Activated naive CD4-positive, alpha-beta T cell treated with anti-CD3 and anti-CD28 coated beads, Interleukin-2, amount 50 U/mL, for 72 hours (primary cell): ENCODE results near the gene VRK3. TPM values are rescaled to one million over a fixed set of nuclear protein-coding genes. Genes with fewer than 3 reads are reported as not detected.
"Not testable (repeated sequence)": the region's sequence is repeated elsewhere in the genome, so short reads cannot be mapped to it uniquely, and the experiment has no call there.

ENCODE experiments used
- ATAC-seq, 2 donors: fragments of 150-1000 bp; cut with Tn5 transposase; 2 replicates each; pipeline ENCODE4 v1.10.0; 2021; ENCODE audit warnings: mild to moderate bottlenecking in 2 of 2, moderate library complexity in 2 of 2
- DNase-seq, 2 donors: peaks; one replicate each; pipeline ENCODE4 v3.0.0; 2021 to 2022; ENCODE audit warnings: low spot score in 2 of 2
- H3K27ac Mint-ChIP-seq, 2 donors: one replicate each; pipeline ENCODE4 v1.8.0; 2022; ENCODE audit warnings: mild to moderate bottlenecking in 2 of 2, mixed read lengths in 2 of 2
- H3K36me3 Mint-ChIP-seq, 2 donors: one replicate each; pipeline ENCODE4 v1.8.0; 2022; ENCODE audit warnings: mixed read lengths in 2 of 2
- H3K9me3 Mint-ChIP-seq, 2 donors: one replicate each; pipeline ENCODE4 v1.8.0; 2022; ENCODE audit warnings: mixed read lengths in 2 of 2
- total RNA-seq, 2 donors: library from RNA; stranded (reverse); gene quantifications; one replicate each; pipeline ENCODE4 v1.2.3, GENCODE V29; 2022

The VRK3 gene
- total RNA-seq, 2 donors from 2014 or later, result 54.0 to 60.0 TPM

DNA sequence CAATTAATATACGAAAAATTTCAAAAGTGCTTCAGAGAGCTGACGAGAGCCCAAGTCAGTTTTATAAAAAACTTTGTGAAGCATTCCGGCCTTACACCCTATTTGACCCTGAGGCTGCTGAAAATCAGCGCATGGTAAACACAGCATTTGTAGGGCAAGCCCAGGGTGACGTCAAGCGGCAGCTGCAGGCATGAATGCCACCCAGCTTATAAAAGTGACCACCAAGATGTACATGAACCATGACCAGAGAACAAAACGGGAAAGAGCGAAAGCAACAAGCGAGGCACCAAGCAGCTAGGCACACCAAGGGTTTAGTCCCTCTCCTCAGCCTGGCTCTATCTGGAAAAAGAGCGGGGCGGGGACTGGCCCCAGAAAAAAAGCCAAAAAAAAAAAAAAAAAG, 70.2 kb downstream of the VRK3 start:
- Mint-ChIP-seq H3K27ac (no peak overlapping the region), H3K36me3 (no peaks in the 10 kb centered on the region), H3K9me3 (no peaks in the 10 kb centered on the region)
- ATAC-seq (no peak), DNase-seq (no peak)

GRCh38 chr19:49954092-49954829, 70.9 kb downstream of the VRK3 start:
- Mint-ChIP-seq H3K36me3 (no peaks in the 10 kb centered on the region), H3K9me3 (no peaks in the 10 kb centered on the region), H3K27ac (no peak overlapping the region)
- DNase-seq (no peak), ATAC-seq (no peak)

GRCh38 chr19:49953416-49953815, 71.8 kb downstream of the VRK3 start:
- no peak overlapping the region for H3K27ac Mint-ChIP-seq
- H3K36me3 Mint-ChIP-seq, result no peaks in the 10 kb centered on the region
- no peaks in the 10 kb centered on the region for H3K9me3 Mint-ChIP-seq
- DNase-seq (no peak), ATAC-seq (no peak)

DNA sequence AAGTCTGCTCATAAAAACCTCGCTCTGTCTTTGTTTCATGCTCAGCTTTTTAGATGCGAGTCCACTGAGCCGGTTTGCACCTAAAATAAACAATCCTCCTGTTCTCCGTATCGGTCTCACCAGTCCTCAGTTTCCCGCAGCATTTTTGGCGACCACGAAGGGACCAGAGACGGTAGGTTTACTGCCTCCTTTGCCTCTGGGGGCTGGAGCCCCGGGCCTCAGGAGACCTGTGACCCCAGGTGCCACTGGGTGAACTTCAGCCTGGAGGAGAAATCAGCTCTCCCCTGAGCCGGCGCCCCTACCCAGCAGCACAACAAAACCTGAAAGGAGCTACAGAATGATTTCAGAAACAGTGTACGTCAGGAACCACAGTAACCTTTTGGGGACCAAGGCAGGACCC, 72.3 kb downstream of the VRK3 start:
- no peaks in the 10 kb centered on the region for H3K36me3 Mint-ChIP-seq
- H3K9me3 Mint-ChIP-seq, result no peaks in the 10 kb centered on the region
- DNase-seq (no peak), ATAC-seq (no peak)
- no peak overlapping the region for H3K27ac Mint-ChIP-seq

GRCh38 chr19:49952479-49952836, 72.7 kb downstream of the VRK3 start:
- H3K9me3 Mint-ChIP-seq, result no peaks in the 10 kb centered on the region
- no peak for DNase-seq
- no peak for ATAC-seq
- H3K27ac Mint-ChIP-seq, result no peak overlapping the region
- H3K36me3 Mint-ChIP-seq, result no peaks in the 10 kb centered on the region

DNA sequence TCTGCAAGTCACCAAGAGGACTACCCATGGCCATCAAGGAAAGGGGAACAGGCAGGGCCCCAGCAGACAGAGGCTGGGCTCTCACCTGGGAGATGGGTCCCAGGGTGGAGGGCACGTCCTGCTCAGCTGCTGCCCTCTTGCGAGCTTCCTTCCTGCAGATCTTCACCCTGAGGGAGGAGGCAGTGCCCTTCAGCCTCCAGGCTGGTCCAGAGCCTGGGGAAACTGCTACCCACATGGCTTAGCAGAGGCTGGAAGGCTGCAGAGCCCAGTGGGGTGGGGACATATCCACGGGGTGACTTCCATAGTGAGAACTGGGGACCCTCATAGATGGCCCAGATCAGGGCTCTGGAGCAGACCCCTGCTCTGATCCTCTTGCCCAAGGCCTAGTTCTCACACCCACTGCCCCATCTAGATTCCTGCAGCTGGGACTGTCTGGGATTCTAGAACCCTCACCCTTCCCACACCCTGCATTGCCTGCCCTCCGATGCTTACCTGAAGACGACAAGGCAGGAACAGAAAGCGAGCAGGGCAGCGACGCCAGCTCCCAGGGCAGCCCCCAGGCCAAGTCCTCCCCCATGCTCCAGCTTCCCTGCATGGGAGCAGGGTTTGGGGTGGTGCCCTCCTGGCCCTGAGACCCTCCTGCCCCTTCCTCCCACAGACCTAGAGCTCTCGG, 73.2 kb downstream of the VRK3 start:
- no peak for ATAC-seq
- Mint-ChIP-seq H3K36me3 (no peaks in the 10 kb centered on the region), H3K27ac (no peak overlapping the region), H3K9me3 (no peaks in the 10 kb centered on the region)
- no peak for DNase-seq

DNA sequence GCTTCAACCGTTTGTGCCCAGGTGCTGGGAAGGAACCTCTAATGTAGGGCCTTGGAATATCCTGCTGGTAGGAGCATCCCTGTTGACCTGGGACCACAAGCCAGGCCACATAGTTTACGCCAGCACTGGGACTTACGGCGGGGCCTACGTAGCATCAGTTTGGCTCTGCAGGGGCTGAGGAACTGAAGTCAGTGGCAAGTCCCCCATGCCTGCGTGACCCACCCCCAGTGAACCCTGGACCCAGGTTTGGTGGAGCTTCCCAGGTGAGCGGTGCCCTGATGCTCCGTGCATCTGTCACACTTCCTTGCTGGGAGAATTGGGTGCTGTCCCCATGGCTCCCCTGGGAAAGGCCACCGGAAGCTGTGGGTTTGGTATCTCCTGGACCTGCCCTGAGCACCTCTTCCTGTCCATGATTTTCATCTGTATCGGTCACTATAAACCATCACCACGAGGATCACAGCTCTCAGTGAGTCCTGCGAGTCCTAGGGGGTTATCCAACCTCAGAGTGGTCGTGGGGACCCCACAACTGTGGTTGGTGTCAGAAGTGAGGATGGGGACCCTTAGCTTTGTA, 74.1 kb downstream of the VRK3 start:
- DNase-seq (no peak), ATAC-seq (no peak)
- Mint-ChIP-seq H3K9me3 (no peaks in the 10 kb centered on the region), H3K36me3 (no peaks in the 10 kb centered on the region), H3K27ac (no peak overlapping the region)

- Mint-ChIP-seq H3K9me3 (no peaks in the 10 kb centered on the region), H3K27ac (no peak overlapping the region), H3K36me3 (no peaks in the 10 kb centered on the region)
- ATAC-seq, result no peak
- DNase-seq, result no peak
These were observed 74.6 kb downstream of the VRK3 start for GRCh38 chr19:49950590-49950948.

DNA sequence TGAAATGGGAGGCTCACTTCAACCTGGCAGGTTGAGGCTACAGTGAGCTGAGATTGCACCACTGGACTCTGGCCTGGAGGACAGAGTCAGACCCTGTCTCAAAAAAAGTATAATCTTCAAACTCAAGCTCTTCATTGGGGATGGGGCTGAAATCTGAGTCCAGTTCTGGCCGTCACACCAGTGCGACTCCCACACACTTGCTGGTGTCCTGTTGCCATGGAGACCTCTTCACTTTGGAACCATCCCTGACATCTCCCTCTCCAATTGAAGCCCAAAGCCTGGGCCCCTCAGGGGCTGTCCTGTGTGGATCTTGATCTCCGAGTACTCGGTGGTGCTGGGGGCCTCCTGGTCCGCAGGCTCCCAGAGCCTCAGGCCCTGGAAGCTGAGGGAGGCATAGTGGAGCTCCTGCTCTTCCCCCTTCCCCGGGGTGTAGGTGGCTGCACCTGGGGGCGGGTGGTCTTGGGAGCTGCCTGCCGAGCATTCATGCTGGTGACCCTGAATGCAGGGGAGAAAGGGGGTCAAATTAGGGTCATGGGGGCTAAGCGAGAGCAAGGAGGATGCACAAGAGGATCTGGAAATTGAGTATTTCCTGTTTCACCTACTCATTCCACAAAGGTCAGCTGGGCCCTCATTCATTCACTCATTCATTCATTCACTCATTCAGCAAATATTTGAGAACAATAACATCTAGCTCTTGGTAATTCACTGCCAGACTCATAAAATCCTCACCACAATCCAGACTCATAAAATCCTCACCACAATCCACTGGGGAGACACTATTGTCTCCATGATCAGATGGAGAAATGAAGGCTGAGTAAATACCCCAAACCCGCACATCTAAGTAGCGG, 75.2 kb downstream of the VRK3 start:
- DNase-seq (no peak), ATAC-seq (no peak)
- no peaks in the 10 kb centered on the region for H3K36me3 Mint-ChIP-seq
- peaks cover 0 to 4% of the 10 kb centered on the region in 2 donors for H3K9me3 Mint-ChIP-seq
- H3K27ac Mint-ChIP-seq, result peak overlapping the region in 1 of 2 donors; percentile 36

DNA sequence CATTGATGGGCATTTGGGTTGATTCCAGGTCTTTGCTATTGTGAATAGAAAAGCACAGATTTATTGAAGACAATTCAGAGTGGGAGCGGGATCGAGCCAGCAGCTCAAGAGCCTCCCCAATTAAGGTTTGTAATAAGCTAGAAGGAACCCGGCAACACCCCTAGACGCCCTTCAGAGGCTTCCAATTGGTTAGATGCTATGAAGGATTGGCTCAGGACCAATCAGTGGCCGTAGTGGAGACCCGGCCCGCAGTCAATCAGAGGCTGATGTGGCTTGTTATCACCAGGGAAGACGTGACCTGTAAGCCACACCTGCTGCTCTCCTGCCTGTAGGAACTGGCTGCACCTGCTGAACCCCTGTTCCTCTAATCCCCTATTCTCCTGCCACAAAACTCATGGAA, 78.8 kb downstream of the VRK3 start:
- ATAC-seq (no peak), DNase-seq (no peak)
- peak overlapping the region in 1 of 2 donors; percentile 58 for H3K27ac Mint-ChIP-seq
- no peaks in the 10 kb centered on the region for H3K36me3 Mint-ChIP-seq
- peaks cover 0 to 4% of the 10 kb centered on the region in 2 donors for H3K9me3 Mint-ChIP-seq

GRCh38 chr19:49944567-49944966, 80.6 kb downstream of the VRK3 start:
- peak; percentile 94 to 95 for ATAC-seq
- not testable (repeated sequence) for H3K9me3 Mint-ChIP-seq, H3K27ac Mint-ChIP-seq, DNase-seq, H3K36me3 Mint-ChIP-seq

- Mint-ChIP-seq H3K36me3 (no peaks in the 10 kb centered on the region), H3K27ac (no peak overlapping the region), H3K9me3 (peaks cover 0 to 4% of the 10 kb centered on the region in 2 donors)
- ATAC-seq, result no peak
- DNase-seq, result no peak
These were observed 84.7 kb downstream of the VRK3 start for GRCh38 chr19:49940482-49940791.

- DNase-seq (no peak), ATAC-seq (no peak)
- Mint-ChIP-seq H3K27ac (no peak overlapping the region), H3K36me3 (no peaks in the 10 kb centered on the region), H3K9me3 (no peaks in the 10 kb centered on the region)
These were observed 85.3 kb downstream of the VRK3 start for GRCh38 chr19:49939721-49940481.

GRCh38 chr19:49938662-49939061, 86.5 kb downstream of the VRK3 start:
- DNase-seq (no peak), ATAC-seq (no peak)
- Mint-ChIP-seq H3K27ac (no peak overlapping the region), H3K36me3 (no peaks in the 10 kb centered on the region), H3K9me3 (no peaks in the 10 kb centered on the region)

- H3K36me3 Mint-ChIP-seq, result no peaks in the 10 kb centered on the region
- DNase-seq (peak; percentile 79 to 89), ATAC-seq (peak; percentile 77 to 84)
- H3K27ac Mint-ChIP-seq, result no peak overlapping the region
- no peaks in the 10 kb centered on the region for H3K9me3 Mint-ChIP-seq
These were observed 87.3 kb downstream of the VRK3 start for GRCh38 chr19:49937750-49938381.

GRCh38 chr19:49936549-49936948, 88.6 kb downstream of the VRK3 start:
- Mint-ChIP-seq H3K9me3 (peaks cover 4 to 6% of the 10 kb centered on the region in 2 donors), H3K36me3 (peaks cover 0 to 8% of the 10 kb centered on the region in 2 donors), H3K27ac (no peak overlapping the region)
- ATAC-seq, result no peak
- DNase-seq, result no peak
